ENCODE results near the gene CYTH3. TPM values are rescaled to one million over a fixed set of nuclear protein-coding genes. Genes with fewer than 3 reads are reported as not detected.

The CYTH3 gene
- total and polyA plus RNA-seq, 2 donors (not counting 3 experiments of a cell fraction or from before 2014, with no cell fraction given), result 8.6 to 11.2 TPM

- no TSS peak for BruUV-seq (replicated peaks)
- ChIA-PET POLR2A (no interaction called here), CTCF (interaction anchor here (1.1 kb wide), 1 partner anchor 10 kb away, joined by 3 read pairs; no protein-coding TSS in a partner anchor)
- H3K4me2 ChIP-seq (ENCODE audit: insufficient read depth, low read length), result no peak overlapping the region
- dilution Hi-C loops (cut with MboI; ENCODE audit: extremely low pct_ligation_motif_present, low sequenced_read_pairs), result no loop called here
- intact Hi-C loops (cut with micrococcal nuclease), result no loop called here
- no peak for DNase-seq (ENCODE audit: low read depth, low spot score)
- no peaks in the 10 kb centered on the region for H3K79me2 ChIP-seq (ENCODE audit: control insufficient read depth, insufficient read depth, low read length)
- no peak for FAIRE-seq
- H3K9ac ChIP-seq (replicated peaks; ENCODE audit: extremely low read depth, insufficient read depth, low read length), result no peak overlapping the region
- no peak overlapping the region for H2AFZ ChIP-seq (ENCODE audit: low read depth, low read length)
- H3K4me1 ChIP-seq (ENCODE audit: control insufficient read depth, extremely low read depth, insufficient read depth, low read length), result peaks cover 2% of the 10 kb centered on the region
- H3K27me3 ChIP-seq (ENCODE audit: control insufficient read depth in 2 of 2, insufficient read depth in 2 of 2, low read length in 2 of 2), result no peaks in the 10 kb centered on the region
- TF ChIP-seq JUN (IDR thresholded peaks at IDR 0.05; ENCODE audit: borderline replicate concordance, insufficient read depth, insufficient read length, low read depth), result no peak
- no peak for TF ChIP-seq MYC (IDR thresholded peaks at IDR 0.05; ENCODE audit: low read depth, low read length)
- no peak for TF ChIP-seq CTCF (IDR thresholded peaks at IDR 0.05; ENCODE audit: extremely low read depth in 1 of 2, insufficient read depth in 1 of 2, low read depth in 1 of 2, low read length in 2 of 2)
- no peak for TF ChIP-seq GATA2 (IDR thresholded peaks at IDR 0.05; ENCODE audit: insufficient read depth, insufficient read length, low read depth, low read length)
- H3K27ac ChIP-seq (ENCODE audit: insufficient read depth, low read depth, low read length), result no peak overlapping the region
- H3K4me3 ChIP-seq (replicated peaks in 1 of 3; ENCODE audit: insufficient read depth in 1 of 3, low read depth in 1 of 3, low read length in 3 of 3), result no peak overlapping the region
- no peaks in the 10 kb centered on the region for H4K20me1 ChIP-seq (replicated peaks; ENCODE audit: control insufficient read depth, extremely low read depth, insufficient read depth, low read length)
- no peaks in the 10 kb centered on the region for H3K9me1 ChIP-seq (replicated peaks; ENCODE audit: control insufficient read depth, extremely low read depth, insufficient read depth, low read length)
- H3K36me3 ChIP-seq (ENCODE audit: control insufficient read depth in 2 of 2, extremely low read depth in 1 of 2, insufficient read depth in 2 of 2, low read length in 2 of 2), result no peaks in the 10 kb centered on the region
- no peaks in the 10 kb centered on the region for H3K9me3 ChIP-seq (replicated peaks; ENCODE audit: control insufficient read depth, insufficient read depth, low read length)
These were observed 45.1 kb downstream of the CYTH3 start for GRCh38 chr7:6227294-6227846.

- Histone ChIP-seq H3K9ac (replicated peaks; ENCODE audit: extremely low read depth, insufficient read depth, low read length) (no peak overlapping the region), H3K79me2 (ENCODE audit: control insufficient read depth, insufficient read depth, low read length) (no peaks in the 10 kb centered on the region), H3K4me3 (replicated peaks in 1 of 3; ENCODE audit: insufficient read depth in 1 of 3, low read depth in 1 of 3, low read length in 3 of 3) (no peak overlapping the region), H3K27ac (ENCODE audit: insufficient read depth, low read depth, low read length) (no peak overlapping the region), H3K4me1 (ENCODE audit: control insufficient read depth, extremely low read depth, insufficient read depth, low read length) (peaks cover 2% of the 10 kb centered on the region), H3K27me3 (ENCODE audit: control insufficient read depth in 2 of 2, insufficient read depth in 2 of 2, low read length in 2 of 2) (no peaks in the 10 kb centered on the region), H2AFZ (ENCODE audit: low read depth, low read length) (no peak overlapping the region), H3K9me3 (replicated peaks; ENCODE audit: control insufficient read depth, insufficient read depth, low read length) (no peaks in the 10 kb centered on the region), H4K20me1 (replicated peaks; ENCODE audit: control insufficient read depth, extremely low read depth, insufficient read depth, low read length) (no peaks in the 10 kb centered on the region), H3K9me1 (replicated peaks; ENCODE audit: control insufficient read depth, extremely low read depth, insufficient read depth, low read length) (no peaks in the 10 kb centered on the region), H3K36me3 (ENCODE audit: control insufficient read depth in 2 of 2, extremely low read depth in 1 of 2, insufficient read depth in 2 of 2, low read length in 2 of 2) (no peaks in the 10 kb centered on the region), H3K4me2 (ENCODE audit: insufficient read depth, low read length) (no peak overlapping the region)
- no peak for FAIRE-seq
- CTCF ChIA-PET, result interaction anchor here (1.2 kb wide), 1 partner anchor 18 kb away, joined by 4 read pairs; no protein-coding TSS in a partner anchor
- dilution Hi-C loops (cut with MboI; ENCODE audit: extremely low pct_ligation_motif_present, low sequenced_read_pairs) (no loop called here), intact Hi-C loops (cut with micrococcal nuclease) (no loop called here)
- no TSS peak for BruUV-seq (replicated peaks)
- POLR2A ChIA-PET, result no interaction called here
- no peak for DNase-seq (ENCODE audit: low read depth, low spot score)
- no peak for TF ChIP-seq JUN (IDR thresholded peaks at IDR 0.05; ENCODE audit: borderline replicate concordance, insufficient read depth, insufficient read length, low read depth)
- no peak for TF ChIP-seq CTCF (IDR thresholded peaks at IDR 0.05; ENCODE audit: extremely low read depth in 1 of 2, insufficient read depth in 1 of 2, low read depth in 1 of 2, low read length in 2 of 2)
- TF ChIP-seq FOS (IDR thresholded peaks at IDR 0.05; ENCODE audit: borderline replicate concordance, insufficient read depth, low read length), result no peak
- no peak for TF ChIP-seq EZH2 (IDR thresholded peaks at IDR 0.05; ENCODE audit: borderline replicate concordance, low read depth, low read length, severe bottlenecking)
- no peak for TF ChIP-seq GATA2 (IDR thresholded peaks at IDR 0.05; ENCODE audit: insufficient read depth, insufficient read length, low read depth, low read length)
- no peak for TF ChIP-seq MYC (IDR thresholded peaks at IDR 0.05; ENCODE audit: low read depth, low read length)
- TF ChIP-seq POLR2AphosphoS5 (IDR thresholded peaks at IDR 0.05; ENCODE audit: insufficient read depth, low read depth, low read length), result no peak
- no peak for TF ChIP-seq MAX (IDR thresholded peaks at IDR 0.05; ENCODE audit: insufficient read depth, insufficient read length)
- TF ChIP-seq POLR2A (IDR thresholded peaks at IDR 0.05; ENCODE audit: low read depth, low read length), result no peak
These were observed 46.1 kb downstream of the CYTH3 start for GRCh38 chr7:6226194-6226799.

All from endothelial cell of umbilical vein (primary cell).